ENCODE data around the gene LRP1B.
A peak's percentile ranks its signal among the peaks of the same experiment; 100 is the strongest.

LRP1B gene

DNA sequence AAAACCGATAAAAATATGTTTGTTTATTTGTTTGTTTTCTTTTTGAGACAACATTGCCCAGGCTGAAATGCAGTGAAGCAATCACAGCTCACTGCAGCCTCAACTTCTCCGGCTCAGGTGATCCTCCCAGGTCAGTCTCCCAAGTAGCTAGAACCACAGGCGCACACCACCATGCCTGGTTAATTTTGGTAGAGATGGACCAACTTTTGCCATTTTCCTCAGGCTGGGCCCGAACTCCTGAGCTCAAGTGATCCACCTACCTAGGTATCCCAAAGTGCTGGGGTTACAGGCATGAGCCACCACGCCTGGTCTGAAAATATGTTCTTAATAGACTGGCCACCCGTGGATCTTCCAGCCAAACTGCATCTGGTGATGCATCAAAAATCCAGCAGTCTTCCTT, 1867.9 kb downstream of the LRP1B start:
- DNase-seq: no peak

DNA sequence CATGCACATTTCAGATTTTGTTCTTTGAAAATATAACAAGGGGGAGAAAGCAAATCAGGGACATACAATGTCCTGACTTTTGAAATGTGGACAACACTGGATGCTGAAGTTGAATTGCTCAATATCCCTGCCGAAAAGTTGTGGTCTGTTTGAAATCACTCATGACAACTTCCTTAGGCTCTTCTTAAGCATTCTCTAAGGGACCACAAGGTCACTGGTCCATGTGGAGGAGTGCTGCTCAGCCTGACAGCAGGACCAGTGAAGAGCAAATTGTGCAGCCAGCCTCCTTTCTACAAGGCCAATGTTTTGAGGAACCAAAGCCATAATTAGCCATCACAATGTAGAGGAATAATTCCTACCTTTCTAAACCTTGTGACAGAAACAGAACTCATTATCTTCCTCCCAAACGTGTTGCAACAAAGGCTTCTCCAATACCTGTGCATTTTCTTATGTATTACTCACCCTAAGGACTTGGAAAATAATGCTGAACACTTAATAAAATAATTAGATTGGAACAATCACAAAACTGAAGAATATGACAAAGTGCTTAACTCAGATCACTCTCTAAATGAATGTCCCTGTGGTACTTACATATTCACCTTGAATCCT, 1873.0 kb downstream of the LRP1B start:
- no peak for DNase-seq

- DNase-seq: peak; percentile 24
Observed at GRCh38 chr2:140256080-140256479, 1874.7 kb downstream of the LRP1B start.

- DNase-seq: no peak
Observed at GRCh38 chr2:140249821-140250220, 1881.0 kb downstream of the LRP1B start.

- no peak for DNase-seq
Observed at GRCh38 chr2:140248623-140249022, 1882.2 kb downstream of the LRP1B start.

DNA sequence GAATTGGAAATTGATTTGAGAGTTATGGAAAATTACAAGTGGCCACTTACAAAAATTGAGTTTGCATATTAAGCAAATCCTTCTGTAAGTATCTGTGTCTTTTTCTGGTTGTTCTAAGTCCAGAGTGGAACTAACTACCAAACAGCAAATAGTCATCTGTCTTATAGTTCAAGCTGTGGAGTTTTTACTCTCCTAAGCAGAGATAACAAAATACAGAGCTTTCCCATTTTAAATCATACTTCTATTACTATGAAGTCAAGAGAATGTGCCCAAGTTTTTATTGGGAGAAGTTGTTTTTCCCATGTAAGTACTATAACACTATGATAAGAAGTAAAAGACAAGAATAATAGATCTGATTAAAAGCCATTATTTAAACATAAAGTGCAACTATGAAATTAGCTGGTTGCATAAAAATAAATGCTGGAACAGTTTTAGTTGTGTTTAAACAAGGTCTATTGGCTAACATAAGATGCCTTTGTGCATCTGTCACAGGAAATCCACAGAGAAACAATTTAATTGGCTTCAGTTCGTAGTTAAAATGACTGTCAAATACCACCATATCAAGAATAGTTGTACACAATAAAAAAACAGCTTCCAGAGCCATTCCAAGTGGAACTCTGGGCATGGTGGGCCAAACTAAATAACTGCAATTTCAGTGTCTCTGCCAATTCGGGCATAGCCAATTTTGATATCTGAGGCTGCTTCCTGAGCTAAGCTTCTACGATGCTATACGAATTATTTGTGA, 1883.2 kb downstream of the LRP1B start:
- DNase-seq: no peak

DNA sequence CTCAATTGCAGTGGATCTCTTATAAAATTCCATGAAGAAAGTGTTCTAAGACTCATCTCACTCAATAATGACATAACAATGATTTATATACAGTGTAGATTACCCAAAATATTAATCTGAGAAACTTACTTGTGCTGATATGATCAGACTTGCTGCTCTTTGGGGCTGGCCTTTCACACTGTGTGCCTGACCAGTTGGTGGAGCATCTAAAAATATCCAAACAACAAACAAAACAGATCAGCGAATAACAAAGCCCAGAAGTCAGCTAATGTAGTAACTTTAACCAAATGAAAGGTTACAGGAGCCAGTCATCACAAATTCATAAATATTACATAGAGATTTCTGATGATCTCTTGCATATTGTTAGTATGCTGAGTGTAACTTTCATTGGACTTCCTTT, 1883.9 kb downstream of the LRP1B start:
- no peak for DNase-seq

DNA sequence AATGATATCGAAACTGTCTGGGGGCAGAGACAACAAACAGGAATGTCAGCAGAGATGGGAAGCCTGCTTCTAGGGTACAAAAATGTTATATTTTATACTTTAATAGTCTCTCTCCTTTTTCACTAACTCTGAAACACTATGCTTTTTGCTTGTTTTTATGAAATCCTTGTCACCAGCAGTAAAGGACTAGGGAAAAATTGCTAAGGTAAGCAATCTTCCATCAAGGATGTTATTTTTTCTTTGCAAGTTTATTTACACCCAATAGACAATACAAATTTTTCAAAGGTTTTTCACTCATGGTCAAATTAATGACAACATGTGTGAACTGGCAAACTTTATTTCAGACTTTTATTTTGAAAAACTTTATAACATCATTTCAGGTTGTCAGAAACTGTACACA, 1884.8 kb downstream of the LRP1B start:
- DNase-seq: no peak

- no peak for DNase-seq
Observed at GRCh38 chr2:140242889-140243288, 1887.9 kb downstream of the LRP1B start.

DNA sequence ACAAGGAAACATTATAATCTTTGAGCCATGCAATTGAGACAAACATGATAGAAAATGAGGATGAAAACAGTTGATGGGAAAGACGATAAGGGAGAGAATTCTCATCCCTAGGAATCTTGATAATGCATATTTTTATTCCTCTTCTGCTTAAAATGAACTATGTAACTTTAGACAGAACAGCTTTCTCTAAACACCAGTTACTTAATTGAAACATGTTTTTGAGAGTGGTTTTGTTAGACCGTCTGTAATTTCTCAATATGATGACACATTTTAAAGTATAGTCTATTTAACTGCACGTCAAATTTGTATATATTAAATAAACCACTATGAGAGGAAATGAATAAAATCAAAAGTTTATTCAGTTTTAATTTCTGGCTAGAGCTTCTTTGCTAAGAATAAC, 1896.7 kb downstream of the LRP1B start:
- DNase-seq: no peak

GRCh38 chr2:140210963-140211362, 1919.9 kb downstream of the LRP1B start:
- no peak for DNase-seq

DNA sequence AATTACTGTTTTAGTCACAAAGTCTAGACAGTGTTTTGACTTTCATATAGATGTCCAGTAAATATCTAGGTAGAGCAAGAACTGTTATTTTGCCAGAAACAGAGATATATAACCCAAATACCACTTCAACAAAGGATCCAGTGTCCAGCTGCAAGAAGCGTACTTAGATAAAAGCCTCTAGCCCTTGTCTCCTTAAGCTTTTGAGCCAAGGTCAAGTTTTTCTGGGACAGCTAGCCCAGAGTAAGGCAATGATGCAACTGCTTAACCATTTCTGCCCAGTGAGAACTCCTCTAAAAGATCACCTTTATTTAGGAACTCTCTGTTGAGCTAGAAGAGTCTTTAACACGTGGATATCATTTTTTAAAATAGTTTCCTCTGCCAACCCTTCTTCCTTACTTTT, 1925.7 kb downstream of the LRP1B start:
- DNase-seq: no peak

GRCh38 chr2:140203347-140203746, 1927.5 kb downstream of the LRP1B start:
- DNase-seq: no peak

GRCh38 chr2:140201572-140201971, 1929.2 kb downstream of the LRP1B start:
- DNase-seq: no peak

GRCh38 chr2:140200764-140201163, 1930.1 kb downstream of the LRP1B start:
- no peak for DNase-seq

- no peak for DNase-seq
Observed at GRCh38 chr2:140200307-140200706, 1930.5 kb downstream of the LRP1B start.

GRCh38 chr2:140199312-140199711, 1931.5 kb downstream of the LRP1B start:
- no peak for DNase-seq

DNA sequence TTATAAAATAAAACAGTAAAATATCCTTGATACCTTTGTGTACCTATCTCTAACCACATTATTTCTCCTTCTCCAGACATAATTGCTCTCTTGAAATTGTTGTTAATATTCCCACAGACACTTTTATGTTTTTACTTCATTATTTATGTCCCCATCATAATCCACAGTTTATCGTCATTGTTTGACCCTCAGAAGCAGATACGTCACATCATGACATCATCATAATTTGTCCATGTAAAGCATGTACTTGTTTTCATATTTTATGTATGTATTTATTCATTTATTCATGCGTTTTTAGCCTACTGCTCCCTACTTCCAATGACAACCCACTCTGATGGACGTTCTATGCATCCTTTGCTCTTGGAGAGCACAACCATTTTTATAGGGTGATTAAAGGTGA, 1943.7 kb downstream of the LRP1B start:
- no peak for DNase-seq

- no peak for DNase-seq
Observed at GRCh38 chr2:140186313-140186712, 1944.5 kb downstream of the LRP1B start.

- no peak for DNase-seq
Observed at GRCh38 chr2:140185076-140185475, 1945.7 kb downstream of the LRP1B start.

- no peak for DNase-seq
Observed at GRCh38 chr2:140183056-140183765, 1947.6 kb downstream of the LRP1B start.
